ENCODE results near the gene UPK3BL2.
"Not testable (repeated sequence)": the region's sequence is repeated elsewhere in the genome, so short reads cannot be mapped to it uniquely, and the experiment has no call there.

The UPK3BL2 gene

DNA sequence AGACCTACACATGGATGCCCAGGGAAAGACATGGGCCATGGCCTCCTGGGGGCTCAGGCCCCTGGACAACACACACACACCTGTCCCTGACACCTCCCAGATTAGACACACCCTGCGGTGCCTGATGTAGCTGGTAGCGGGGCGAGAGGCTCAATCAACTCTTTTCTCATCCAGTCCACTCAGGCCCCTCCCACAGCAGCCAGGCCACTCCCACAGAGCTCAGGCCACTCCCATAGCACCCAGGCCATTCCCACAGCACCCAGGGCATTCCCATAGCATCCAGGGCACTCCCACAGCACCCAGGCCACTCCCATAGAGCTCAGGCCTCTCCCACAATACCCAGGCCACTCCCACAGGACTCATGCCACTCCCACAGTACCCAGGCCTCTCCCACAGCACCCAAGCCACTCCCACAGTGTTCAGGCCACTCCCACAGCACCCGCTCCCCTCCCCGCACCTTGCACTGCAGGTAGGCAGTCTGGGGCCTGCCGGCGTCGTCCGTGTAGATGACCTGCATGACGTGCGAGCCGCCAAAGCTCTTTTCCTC is 52.9 kb downstream of the UPK3BL2 start:
- not testable (repeated sequence) for H3K79me2 ChIP-seq (ENCODE audit: control insufficient read depth, insufficient read depth, low read length, unreplicated experiment); H3K4me3 ChIP-seq (ENCODE audit: low read depth, low read length); H2AFZ ChIP-seq (ENCODE audit: low read length, unreplicated experiment); H3K36me3 ChIP-seq (ENCODE audit: insufficient read depth, low read length); H3K27ac ChIP-seq (ENCODE audit: low read depth, low read length); H3K27me3 ChIP-seq (ENCODE audit: insufficient read depth, low read length); H3K4me1 ChIP-seq (ENCODE audit: control insufficient read depth, insufficient read depth, low read length, unreplicated experiment)

Measured in ACC112 (cell line).